GM23248 (cell line): ENCODE data around the gene AK2.

Experiments
- EZH2 ChIP-seq: fragments of 200-600 bp; sonication (generic); IDR thresholded peaks from 2 replicates; pipeline ENCODE4 v1.6.1; 2018; ENCODE audit warnings: antibody characterized with exemption, mild to moderate bottlenecking; ENCODE audit not compliant: insufficient read depth, poor library complexity, severe bottlenecking
- EZH2phosphoT487 ChIP-seq: fragments of 200-600 bp; sonication (generic); IDR thresholded peaks from 2 replicates; pipeline ENCODE4 v1.6.1; 2018; ENCODE audit warnings: antibody characterized with exemption, moderate library complexity, mild to moderate bottlenecking, low read depth; ENCODE audit not compliant: insufficient read depth

- no peak for TF ChIP-seq EZH2phosphoT487
- TF ChIP-seq EZH2 = no peak
Observed at GRCh38 chr1:32963746-32964460, 72.8 kb downstream of the AK2 start.
